ENCODE results near the gene MET.
"Not testable (repeated sequence)": the region's sequence is repeated elsewhere in the genome, so short reads cannot be mapped to it uniquely, and the experiment has no call there.

Gene MET

DNA sequence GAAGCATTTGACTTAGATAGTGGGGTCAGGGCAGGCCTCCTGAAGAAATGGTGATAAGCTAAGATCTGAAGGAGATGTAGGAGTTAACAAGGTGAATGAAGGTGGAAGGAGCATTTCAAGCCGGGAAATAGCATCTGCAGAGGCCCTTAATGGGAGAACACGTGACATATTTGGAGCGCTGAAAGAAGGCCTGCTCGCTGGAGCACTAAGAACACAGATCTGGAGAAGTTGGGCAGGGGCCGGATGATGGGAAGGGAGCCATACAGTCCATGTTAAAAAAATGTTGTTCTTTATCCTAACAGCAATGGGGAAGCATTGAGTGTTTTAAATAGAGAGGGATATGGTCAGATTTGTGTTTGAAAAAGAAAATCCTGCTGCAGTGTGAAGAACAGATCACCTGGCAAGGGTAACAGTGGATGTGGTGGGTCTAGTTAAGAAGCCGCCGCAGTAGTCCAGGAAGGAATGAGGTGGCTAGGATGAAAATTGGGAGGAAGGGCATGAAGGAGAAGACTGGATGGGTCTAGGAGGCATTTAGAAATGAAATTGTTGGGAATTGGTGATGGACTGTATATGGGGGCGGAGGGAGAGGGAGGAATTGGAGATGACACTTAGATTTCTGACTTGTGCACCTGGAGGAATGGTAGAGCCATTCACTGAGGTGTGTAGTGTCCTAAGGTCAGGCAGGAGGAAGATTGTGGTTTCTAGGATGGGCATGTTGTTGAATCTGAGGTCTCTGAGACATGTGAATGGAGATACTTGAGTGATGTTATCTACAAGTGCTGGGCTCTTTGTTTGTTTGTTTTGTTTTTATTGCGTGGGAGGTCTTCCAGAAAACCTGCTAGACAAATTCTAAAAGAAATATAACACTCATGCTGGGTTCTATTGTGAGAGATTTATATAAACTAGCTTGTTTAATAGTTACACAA lies 58.4 kb downstream of the MET start:
- DNase-seq = no peak

DNA sequence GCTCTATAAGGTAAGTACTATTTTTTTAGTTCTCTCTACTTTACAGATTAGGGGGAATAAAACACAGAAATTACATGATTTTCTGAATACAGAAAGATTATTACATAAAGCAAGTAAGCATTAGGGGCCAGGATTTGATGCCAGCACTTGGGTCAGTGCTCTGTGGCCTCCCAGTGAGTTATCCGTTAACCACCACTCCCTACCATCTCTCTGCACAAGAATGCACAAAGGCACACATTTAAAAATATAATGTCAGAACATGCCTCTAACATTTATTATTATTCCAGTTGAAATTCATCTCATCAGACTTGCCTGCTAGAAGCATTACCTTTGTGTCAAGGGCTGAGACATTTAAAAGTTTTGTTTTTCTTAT lies 59.0 kb downstream of the MET start:
- DNase-seq = no peak

DNA sequence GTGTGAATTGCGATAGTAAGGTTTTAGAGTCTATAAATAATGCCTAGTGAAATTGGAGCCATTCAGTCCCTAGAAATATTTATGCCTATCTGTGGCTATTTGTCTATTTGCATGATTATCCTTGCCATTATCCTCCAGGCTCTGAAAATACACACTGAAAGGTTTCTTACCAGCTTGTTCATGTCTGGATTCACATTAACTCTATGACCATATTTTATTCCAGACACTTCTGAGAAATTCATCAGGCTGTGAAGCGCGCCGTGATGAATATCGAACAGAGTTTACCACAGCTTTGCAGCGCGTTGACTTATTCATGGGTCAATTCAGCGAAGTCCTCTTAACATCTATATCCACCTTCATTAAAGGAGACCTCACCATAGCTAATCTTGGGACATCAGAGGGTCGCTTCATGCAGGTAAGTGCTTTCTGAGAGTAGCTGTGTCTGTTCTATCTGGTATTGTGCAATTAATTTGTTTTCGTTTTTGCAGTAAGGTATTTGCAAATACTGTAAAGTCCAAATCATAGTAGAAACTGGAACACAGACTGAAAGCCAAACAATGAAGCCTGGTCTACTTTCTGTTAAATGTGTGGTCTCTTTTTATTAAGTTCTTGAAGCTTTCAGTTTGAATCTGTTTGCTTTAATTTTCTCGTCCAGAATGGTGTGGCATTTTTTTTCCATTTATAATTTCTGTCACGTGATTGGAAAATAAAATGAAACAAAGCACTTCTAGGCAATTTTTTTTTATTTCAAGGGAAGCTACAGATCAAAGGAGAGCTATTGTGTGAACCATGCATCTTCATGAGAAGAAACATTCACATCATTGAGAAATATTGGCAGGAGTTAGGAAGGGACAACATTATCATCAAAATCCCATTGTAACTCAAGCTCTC lies 59.7 kb downstream of the MET start:
- DNase-seq = no peak

DNA sequence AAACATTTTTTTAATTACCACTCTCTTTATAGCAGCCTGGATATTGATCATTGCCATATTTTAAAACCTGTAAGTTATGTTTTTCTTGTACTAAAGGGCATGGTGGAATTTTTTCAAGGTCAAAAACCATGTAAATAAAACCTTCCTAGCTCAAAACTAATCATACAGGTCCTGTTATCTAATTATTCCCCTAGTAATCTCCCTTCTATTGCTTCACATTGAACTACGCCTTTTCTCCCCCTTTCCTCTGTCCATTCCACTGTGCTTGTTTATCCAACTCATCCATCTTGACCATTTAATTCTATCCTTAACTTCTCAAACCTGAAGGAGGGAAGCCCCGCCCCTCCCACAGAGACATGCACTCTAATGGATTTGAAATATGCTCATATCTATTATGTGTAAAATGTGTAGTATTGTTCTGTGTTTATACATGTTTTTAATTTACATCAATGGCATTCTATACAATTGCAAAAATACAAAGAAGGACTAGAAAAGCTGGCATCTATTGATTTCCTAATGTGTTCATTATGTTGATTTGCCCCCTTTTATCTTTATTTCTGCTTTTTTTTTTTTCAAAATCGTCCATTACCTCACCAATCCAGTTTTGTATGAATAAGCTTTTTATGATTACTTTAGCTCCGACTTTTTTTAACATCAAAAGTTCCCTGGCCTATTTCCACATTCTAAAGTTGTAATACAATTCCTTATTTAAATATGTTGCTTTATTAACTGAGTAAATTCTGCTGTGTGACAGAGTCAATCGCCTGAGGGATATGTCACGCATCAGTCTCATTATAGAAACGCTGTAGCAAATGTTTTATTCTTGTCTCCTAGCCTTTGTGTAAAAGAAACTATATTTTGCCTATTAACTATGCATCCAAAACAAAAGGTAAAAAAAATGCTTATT lies 61.0 kb downstream of the MET start:
- DNase-seq = no peak

DNA sequence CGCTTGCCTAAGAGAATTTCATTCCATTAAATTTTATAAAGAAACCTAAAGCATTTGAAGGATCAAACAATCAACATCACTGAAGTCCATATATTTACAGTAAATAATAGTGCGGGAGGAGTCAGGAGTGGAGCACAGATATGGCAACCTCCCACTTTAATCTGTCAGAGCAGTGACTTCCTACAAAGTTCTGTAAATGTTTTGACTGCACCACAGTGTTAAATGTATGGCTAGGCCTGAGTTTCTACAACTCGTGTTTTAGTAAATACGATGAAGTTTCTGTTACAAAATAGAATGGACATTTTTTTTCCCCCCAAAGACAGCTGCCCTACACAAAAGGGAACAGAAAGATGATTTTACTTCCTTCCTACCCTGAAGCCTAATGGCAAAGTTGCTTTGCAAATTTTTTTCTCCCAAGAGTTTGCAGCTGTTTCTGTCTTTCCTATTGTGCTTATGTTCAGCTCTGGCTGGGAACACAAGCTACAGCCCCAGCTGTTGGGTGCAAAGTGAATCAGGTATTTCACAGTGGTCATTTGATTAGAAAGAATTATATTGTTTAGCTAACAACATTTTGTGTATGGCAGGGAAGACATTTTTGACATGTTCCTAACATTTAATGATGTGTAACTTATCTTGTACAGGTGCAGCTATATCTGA lies 62.1 kb downstream of the MET start:
- DNase-seq = no peak

DNA sequence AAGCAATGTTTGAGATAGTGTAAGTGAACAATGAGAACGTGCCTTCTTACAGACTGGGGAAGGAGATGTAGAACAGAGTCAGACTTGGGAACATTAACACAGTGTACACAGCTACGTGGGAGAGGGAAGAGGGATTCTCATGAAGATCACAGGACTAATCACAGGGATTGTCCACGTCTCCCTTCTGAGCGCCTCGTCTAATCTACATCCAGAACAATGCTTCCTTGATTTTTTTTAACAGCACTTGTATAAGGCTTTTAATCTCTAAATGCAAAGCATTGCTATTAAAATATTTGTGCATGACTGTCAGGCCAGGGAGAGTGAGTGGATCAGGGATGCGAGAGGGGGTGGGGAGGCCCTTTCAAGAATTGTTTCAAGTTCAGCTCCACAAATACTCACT lies 62.7 kb downstream of the MET start:
- no peak for DNase-seq

DNA sequence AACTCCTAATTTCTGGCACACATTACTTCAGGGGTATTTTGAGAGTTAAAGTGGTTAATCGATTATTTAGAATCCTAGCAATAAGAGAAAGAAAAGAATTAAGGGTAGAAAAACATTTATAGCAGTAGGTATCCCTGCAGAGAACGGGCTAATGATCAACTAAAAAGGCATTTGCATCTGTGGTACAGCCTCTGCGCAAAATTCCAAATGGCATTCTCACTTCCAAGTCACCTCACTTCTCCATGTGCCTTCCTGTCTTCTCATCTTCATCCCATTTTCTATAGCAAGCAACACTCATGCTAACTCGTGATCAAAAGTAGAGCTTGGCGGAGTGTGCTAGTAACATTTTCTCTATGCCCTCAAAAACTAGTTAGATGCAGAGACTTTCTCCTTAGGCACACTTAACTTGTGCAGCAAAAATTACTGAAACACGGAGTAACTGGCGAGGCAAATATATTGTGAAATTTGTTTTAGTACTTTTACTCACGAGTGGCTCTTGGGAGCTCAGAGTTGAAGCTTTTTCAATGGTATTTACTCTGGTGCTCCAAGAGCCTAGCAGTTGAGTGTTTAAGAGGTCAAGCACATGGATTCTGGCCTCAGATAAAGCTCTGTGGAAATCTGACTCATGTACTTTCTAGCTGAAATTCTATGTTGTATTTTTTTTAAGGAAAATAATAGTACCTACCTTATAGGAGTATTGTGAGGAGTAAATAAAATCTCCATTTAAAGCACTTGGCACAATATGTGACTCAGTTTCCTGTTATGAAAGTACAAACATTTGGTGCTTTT lies 65.1 kb downstream of the MET start:
- no peak for DNase-seq

DNA sequence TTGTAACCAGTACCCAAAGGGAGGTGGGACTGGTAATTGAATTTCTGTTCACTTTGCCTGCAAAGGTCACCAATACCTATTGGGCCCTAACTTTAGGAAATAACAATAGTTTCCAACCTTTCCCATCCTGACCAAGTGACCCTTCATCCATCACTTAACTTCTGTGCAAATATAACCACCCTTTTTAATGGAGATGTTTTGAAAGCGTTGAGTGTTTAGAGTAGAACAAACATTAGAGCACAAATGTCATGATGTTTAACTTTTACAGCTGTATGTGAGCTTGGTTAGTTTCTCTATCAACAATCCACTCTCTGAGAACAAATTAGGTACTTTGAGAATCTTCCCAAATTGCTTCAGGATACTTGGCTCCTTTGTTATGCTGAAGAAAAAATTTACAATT lies 66.4 kb downstream of the MET start:
- no peak for DNase-seq

DNA sequence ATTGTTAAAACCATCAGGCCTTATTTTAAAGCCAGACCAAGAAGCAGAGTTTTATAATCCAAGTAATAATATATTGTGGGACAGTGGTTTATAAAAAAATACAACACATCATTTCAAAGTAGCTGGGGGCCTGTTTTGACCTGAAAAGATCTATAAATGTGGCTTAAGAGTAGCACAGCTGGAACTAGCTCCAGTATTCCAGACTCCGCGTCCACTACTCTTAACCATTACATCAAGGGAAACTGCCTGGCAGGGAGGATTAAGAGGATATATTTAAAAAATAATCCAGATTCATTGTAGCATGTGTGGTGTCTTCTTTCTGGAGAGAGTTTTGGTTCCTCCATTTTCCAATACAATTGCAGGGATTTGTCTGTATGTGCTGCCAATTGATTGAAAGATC lies 67.3 kb downstream of the MET start:
- DNase-seq = no peak

DNA sequence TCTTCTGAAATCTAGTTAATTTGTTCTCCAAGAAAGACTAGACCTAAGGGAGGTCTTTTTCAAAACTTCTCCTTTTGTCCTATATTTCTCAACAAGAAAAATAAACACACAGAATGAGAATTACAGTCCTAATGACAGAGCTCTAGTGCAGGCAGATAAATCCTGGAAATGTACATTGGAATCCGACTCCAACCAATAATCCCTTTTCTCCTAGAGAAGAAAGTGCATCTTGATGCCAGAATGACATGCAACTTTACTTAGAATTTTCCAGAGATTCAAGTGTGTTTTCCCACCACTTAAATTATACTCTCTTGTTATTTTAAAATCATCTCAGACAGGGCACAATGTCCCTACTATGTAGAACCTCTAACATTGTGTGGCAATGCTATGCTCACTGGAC lies 68.2 kb downstream of the MET start:
- no peak for DNase-seq

DNA sequence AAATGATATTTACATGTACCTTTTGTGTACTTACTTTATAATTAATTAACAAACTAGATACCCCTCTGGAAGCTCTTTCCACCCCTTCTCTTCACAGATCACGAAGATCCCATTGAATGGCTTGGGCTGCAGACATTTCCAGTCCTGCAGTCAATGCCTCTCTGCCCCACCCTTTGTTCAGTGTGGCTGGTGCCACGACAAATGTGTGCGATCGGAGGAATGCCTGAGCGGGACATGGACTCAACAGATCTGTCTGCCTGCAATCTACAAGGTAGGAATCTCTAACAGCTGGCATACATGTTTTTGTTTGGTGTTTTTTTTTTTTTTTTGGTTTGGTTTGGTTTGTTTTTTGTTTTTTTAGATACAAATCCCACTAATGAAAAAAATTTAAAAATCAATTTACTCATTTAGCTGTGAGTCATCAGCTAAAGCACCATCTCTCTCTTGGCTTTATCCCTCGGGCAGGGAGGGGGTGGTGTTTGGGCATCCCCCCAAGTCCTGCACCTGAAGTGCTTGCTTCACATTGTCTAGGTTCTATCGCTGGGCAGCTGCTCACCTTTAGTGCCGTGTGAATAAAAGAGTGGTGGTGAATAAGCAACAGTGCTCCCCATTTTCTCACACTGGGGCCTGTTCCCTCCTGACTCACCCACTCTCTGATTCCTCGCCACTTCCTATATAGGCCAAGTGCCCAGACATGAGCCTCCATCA lies 68.9 kb downstream of the MET start:
- no peak for DNase-seq

DNA sequence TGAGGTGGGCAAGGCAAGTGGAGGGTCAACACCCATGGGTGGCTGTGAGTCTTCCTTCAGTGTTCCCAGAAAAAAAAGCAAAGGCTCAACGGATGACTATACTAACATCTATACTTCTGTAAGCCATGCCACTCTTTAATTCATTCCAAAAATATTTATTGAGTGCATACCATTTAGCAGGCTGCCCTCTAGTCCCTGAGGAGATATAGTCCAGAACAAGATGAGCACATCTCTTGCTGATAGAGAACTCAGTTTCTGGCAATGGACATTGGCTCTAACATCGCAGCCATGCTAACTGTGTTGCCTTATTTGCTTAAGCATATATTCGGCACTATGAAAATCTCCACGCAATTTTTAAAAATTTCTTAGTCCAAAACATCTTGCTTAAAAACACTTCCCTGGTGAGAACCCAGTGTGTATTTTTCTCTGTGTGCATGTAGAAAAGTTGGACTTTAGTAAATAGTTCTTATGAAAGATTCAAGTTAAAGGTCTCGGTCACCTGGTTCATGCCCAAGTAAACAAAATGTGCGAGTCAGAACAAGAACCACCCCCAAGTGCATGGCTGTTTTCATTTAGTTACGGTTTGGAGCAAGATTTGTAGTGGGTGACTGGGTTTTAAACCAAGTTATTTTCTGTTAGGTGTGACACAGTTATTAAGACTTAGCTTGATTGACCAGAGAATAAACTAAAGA lies 69.8 kb downstream of the MET start:
- no peak for DNase-seq

DNA sequence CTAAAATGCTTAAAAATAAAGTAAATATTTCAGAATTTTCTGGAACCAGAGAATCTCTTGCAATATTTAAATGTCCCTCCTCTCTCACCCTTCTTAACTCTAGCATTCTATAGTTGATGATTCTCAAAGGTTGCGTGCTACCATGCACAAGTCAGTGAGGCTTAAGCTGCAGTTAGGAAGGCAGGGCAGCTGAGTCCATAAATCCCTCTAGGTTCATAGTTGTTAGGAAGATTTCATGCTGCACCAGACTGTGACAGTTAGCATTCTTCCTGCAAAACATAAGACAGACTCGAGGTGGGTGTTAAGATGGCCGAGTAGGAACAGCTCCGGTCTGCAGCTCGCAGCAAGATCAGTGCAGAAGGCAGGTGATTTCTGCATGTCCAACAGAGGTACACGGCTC lies 70.6 kb downstream of the MET start:
- DNase-seq = no peak

DNA sequence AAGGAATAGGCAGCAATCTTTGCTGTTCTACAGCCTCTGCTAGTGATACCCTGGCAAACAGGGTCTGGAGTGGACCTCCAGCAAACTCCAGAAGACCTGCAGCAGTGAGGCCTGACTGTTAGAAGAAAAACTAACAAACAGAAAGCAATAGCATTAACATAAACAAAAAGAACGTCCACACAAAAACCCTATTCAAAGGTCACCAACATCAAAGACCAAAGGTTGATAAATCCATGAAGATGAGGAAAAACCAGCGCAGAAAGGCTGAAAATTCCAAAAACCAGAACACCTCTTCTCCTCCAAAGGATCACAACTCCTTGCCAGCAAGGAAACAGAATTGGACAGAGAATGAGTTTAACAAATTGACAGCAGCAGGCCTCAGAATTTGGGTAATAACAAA lies 71.8 kb downstream of the MET start:
- not testable (repeated sequence) for DNase-seq

DNA sequence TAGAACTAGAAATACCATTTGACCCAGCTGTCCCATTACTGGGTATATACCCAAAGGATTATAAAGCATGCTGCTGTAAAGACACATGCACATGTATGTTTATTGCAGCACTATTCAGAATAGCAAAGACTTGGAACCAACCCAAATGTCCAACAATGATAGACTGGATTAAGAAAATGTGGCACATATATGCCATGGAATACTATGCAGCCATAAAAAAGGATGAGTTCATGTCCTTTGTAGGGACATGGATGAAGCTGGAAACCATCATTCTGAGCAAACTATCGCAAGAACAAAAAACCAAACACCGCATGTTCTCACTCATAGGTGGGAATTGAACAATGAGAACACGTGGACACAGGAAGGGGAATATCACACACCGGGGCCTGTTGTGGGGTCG lies 74.4 kb downstream of the MET start:
- DNase-seq = not testable (repeated sequence)

DNA sequence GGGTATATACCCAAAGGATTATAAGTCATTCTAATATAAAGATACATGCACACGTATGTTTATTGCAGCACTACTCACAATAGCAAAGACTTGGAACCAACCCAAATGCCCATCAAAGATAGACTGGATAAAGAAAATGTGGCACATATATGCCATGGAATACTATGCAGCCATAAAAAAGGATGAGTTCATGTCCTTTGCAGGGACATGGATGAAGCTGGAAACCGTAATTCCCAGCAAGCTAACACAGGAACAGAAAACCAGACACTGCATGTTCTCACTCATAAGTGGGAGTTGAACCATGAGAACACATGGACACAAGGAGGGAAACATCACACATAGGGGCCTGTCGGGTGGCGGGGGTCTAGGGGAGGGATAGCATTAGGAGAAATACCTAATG lies 79.1 kb downstream of the MET start:
- not testable (repeated sequence) for DNase-seq

DNA sequence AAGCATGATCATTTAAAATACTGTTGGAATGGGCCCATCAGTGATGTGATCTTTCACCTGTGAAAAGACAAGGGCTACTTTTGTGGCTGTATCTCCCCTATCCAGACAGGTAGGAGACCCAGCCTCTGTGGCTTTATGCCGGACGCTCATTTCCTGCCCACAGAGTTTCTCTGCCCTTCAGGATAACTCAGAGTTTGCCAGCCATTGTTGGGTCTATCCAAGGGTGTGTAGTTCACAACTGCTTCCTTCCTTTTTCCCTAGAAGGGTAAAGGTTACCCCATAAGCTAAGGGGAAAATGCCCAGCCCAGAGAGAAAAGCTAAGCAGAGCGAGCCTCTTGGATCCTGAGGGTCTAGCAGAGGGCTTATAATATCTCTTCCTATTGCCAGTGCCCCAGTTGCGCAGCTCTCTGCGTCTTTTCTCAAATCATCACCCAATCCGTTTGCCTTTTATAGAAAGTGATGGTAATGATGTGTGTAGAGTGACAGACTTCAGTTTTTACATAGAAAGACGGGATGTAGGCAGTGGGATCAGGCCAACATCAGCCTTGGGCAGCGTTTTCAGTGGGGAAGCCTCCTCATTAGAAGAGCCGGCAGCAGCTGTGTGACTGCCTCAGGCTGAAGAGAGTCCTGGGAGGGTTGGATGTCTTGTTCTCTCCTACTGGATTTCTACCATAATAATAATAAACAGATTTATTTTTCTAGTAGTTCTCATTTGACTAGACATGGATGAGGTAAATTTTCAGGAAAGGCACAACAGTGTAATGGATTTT lies 80.5 kb downstream of the MET start:
- DNase-seq = no peak

DNA sequence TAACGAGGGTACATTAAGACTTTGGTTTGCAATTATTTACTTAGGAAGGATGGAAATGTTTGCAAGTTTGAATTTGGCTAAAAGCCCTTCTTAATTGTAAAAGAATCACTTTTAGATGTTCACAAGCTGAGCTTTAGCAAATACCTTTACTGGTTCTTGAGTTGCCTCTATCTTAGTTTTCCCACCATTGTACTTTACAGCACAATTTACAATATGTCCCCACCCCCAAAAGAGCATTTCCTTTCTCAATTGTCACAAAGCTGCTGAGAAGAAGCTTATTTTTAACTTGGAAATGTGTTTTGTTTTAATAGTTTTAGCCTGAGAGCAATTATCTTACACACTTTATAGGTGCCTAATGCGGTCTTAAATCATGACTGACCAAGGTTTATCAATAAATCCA lies 81.1 kb downstream of the MET start:
- no peak for DNase-seq

DNA sequence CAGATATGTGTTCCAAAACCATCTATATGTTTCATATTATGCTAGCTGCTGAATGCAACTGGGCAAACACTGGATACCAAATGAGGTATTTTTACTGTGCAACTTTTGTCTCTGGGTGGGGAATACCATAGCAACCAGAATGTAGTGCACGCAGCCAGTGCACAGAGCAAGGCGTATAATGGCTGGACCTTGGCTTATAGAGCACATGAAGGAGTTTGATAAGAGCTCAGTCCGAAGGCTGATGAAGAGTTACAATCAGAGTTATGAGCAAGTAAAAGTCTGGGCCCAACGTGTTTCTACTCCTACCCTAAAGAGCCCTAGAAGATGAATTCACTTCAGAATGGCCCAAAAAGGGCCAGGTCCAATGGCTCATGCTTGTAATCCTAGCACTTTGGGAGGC lies 82.2 kb downstream of the MET start:
- DNase-seq = no peak

DNA sequence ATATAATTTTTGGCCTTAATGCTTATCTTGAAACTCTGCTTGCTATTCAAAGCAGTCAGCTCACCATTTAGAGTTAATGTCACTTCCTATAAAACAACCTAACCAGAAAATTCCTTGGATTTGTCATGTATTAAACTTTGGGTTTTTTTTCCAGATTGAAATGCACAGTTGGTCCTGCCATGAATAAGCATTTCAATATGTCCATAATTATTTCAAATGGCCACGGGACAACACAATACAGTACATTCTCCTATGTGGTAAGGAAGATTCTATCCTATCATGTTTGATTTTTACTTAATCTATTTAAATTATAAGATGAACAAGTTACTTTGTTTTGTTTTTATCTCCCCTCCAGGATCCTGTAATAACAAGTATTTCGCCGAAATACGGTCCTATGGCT lies 85.3 kb downstream of the MET start:
- no peak for DNase-seq
